CD4-positive, alpha-beta T cell treated with Interleukin-4 for 4 hours (primary cell): ENCODE results near the gene POFUT1.
A peak's percentile ranks its signal among the peaks of the same experiment; 100 is the strongest.
"Not testable (repeated sequence)": the region's sequence is repeated elsewhere in the genome, so short reads cannot be mapped to it uniquely, and the experiment has no call there.

Source experiments
- DNase-seq: peaks from one replicate; pipeline ENCODE4 v3.0.0-alpha.2; 2020

POFUT1 gene

GRCh38 chr20:32189691-32190615 is 17.7 kb upstream of the POFUT1 start:
- DNase-seq, result peak; percentile 22

- no peak for DNase-seq
These were observed 16.9 kb upstream of the POFUT1 start for GRCh38 chr20:32190616-32191415.

- no peak for DNase-seq
These were observed 16.3 kb upstream of the POFUT1 start for GRCh38 chr20:32191422-32191821.

GRCh38 chr20:32191873-32192272 is 15.8 kb upstream of the POFUT1 start:
- no peak for DNase-seq

GRCh38 chr20:32192698-32193097 is 15.0 kb upstream of the POFUT1 start:
- no peak for DNase-seq

GRCh38 chr20:32193336-32193735 is 14.3 kb upstream of the POFUT1 start:
- not testable (repeated sequence) for DNase-seq

GRCh38 chr20:32193996-32194395 is 13.7 kb upstream of the POFUT1 start:
- DNase-seq, result no peak

- no peak for DNase-seq
These were observed 12.1 kb upstream of the POFUT1 start for GRCh38 chr20:32195581-32195980.

GRCh38 chr20:32196613-32197012 is 11.1 kb upstream of the POFUT1 start:
- DNase-seq, result not testable (repeated sequence)

GRCh38 chr20:32197136-32197535 is 10.5 kb upstream of the POFUT1 start:
- DNase-seq, result not testable (repeated sequence)

- no peak for DNase-seq
These were observed 8.7 kb upstream of the POFUT1 start for GRCh38 chr20:32199006-32199405.

- DNase-seq, result no peak
These were observed 6.2 kb upstream of the POFUT1 start for GRCh38 chr20:32201296-32201976.

GRCh38 chr20:32201977-32202363 is 5.7 kb upstream of the POFUT1 start:
- no peak for DNase-seq

- no peak for DNase-seq
These were observed 4.1 kb upstream of the POFUT1 start for GRCh38 chr20:32203356-32204204.

- DNase-seq, result no peak
These were observed 3.2 kb upstream of the POFUT1 start for GRCh38 chr20:32204205-32205109.

- DNase-seq, result no peak
These were observed 2.4 kb upstream of the POFUT1 start for GRCh38 chr20:32205110-32205842.

GRCh38 chr20:32205843-32206759 is 1.6 kb upstream of the POFUT1 start:
- no peak for DNase-seq

- no peak for DNase-seq
These were observed 687 bp upstream of the POFUT1 start for GRCh38 chr20:32206760-32207625.
